GM12878 (cell line): ENCODE data around the gene PIGZ. TPM values are rescaled to one million over a fixed set of nuclear protein-coding genes. Genes with fewer than 3 reads are reported as not detected.

Experiments used
- ATAC-seq: fragments of 200-7000 bp; cut with Tn5 transposase; 3 replicates; pipeline ENCODE4 v1.9.1; 2020; ENCODE audit warnings: mild to moderate bottlenecking, moderate library complexity
- BruUV-seq: library from RNA; stranded (reverse); fragments of 400-500 nt; replicated peaks from 2 replicates; lab custom pipeline; 2021; lab: Mats Ljungman, UMichigan
- CTCF ChIA-PET: fragments of 300-600 bp; sonication (Branson Sonifier 250); formaldehyde crosslinking; extraction: SDS; loops from one replicate; lab custom pipeline; 2021; ENCODE audit warnings: inconsistent platforms; lab: Yijun Ruan, JAX
- POLR2A ChIA-PET: fragments of 350-600 bp; formaldehyde crosslinking; extraction: SDS; loops from one replicate; lab custom pipeline; 2021; ENCODE audit warnings: inconsistent platforms; lab: Charles Lee
- RAD21 ChIA-PET: fragments of 300-600 bp; sonication (Branson Sonifier 250); formaldehyde crosslinking; loops from one replicate; lab custom pipeline; 2023; ENCODE audit warnings: antibody characterized with exemption; ENCODE audit not compliant: unreplicated experiment; lab: Charles Lee
- SMC1A ChIA-PET: fragments of 300-600 bp; sonication (Branson Sonifier 250); formaldehyde crosslinking; loops from one replicate; lab custom pipeline; 2023; ENCODE audit not compliant: unreplicated experiment, uncharacterized antibody; lab: Charles Lee
- DNase-seq: peaks from one replicate; pipeline ENCODE4 v3.0.0-alpha.2; 2011; ENCODE audit warnings: low read depth, low spot score
- FAIRE-seq: peaks from 3 replicates; lab custom pipeline; 2011; peaks lifted over from hg19 to GRCh38; lab: Jason Lieb, UNC
- H2AFZ ChIP-seq: 2 replicates; pipeline ENCODE4 v1.6.0; 2011; ENCODE audit warnings: low read depth, low read length, control low read depth; ENCODE audit not compliant: control insufficient read depth
- H3K27ac ChIP-seq: 2 replicates; pipeline ENCODE4 v1.5.1; 2011; ENCODE audit warnings: control low read depth; ENCODE audit not compliant: control insufficient read depth, insufficient read depth
- H3K27me3 ChIP-seq, 2 experiments: replicated peaks in 1 of 2; 2 replicates each; pipeline versions ENCODE4 v1.6.0 to v1.6.1; 2011; ENCODE audit warnings: low read length in 1 of 2; ENCODE audit not compliant: control insufficient read depth in 2 of 2, insufficient read depth in 2 of 2
- H3K36me3 ChIP-seq, 2 experiments: 2 replicates each; pipeline ENCODE4 v1.5.1; 2011; ENCODE audit warnings: low read length in 1 of 2; ENCODE audit not compliant: control insufficient read depth in 2 of 2, insufficient read depth in 2 of 2
- H3K4me1 ChIP-seq: 2 replicates; pipeline ENCODE4 v1.6.1; 2011; ENCODE audit warnings: mild to moderate bottlenecking, low read length, moderate library complexity, mixed read lengths; ENCODE audit not compliant: control insufficient read depth, insufficient read depth
- H3K4me2 ChIP-seq: 2 replicates; pipeline ENCODE4 v1.6.0; 2011; ENCODE audit warnings: control low read depth; ENCODE audit not compliant: control insufficient read depth, insufficient read depth
- H3K4me3 ChIP-seq: fragments of 200-600 bp; sonication (generic); 2 replicates; pipeline ENCODE4 v1.5.1; 2016
- H3K79me2 ChIP-seq: 2 replicates; pipeline ENCODE4 v1.6.0; 2011; ENCODE audit warnings: low read length; ENCODE audit not compliant: control insufficient read depth, insufficient read depth
- H3K9ac ChIP-seq: 2 replicates; pipeline ENCODE4 v1.8.0; 2011; ENCODE audit warnings: low read length, control low read depth, mixed read lengths; ENCODE audit not compliant: control insufficient read depth, insufficient read depth
- H3K9me3 ChIP-seq: replicated peaks from 3 replicates; pipeline ENCODE4 v1.5.1; 2011; ENCODE audit warnings: mild to moderate bottlenecking, low read length; ENCODE audit not compliant: control insufficient read depth, insufficient read depth
- H4K20me1 ChIP-seq: 2 replicates; pipeline ENCODE4 v1.6.0; 2011; ENCODE audit not compliant: control insufficient read depth, insufficient read depth
- SREBF2 ChIP-seq: IDR thresholded peaks from 2 replicates; pipeline ENCODE4 v1.6.1; 2012; ENCODE audit warnings: mild to moderate bottlenecking, low read length
- ZNF24 ChIP-seq: fragments of 450-650 bp; IDR thresholded peaks from 2 replicates; pipeline ENCODE4 v1.6.1; 2017; ENCODE audit warnings: antibody characterized with exemption, mild to moderate bottlenecking
- WGBS: methylation state at CpG from one replicate; pipeline ENCODE4 v1.1.6; 2016; ENCODE audit warnings: low lambda C conversion rate; ENCODE audit not compliant: insufficient replicate concordance, insufficient coverage; ENCODE audit errors: missing lambda C conversion rate; 5-methylcytosine and 5-hydroxymethylcytosine counted together
- in situ Hi-C: fragments of 300-500 bp; cut with MboI; formaldehyde crosslinking; loops from 9 replicates; pipeline ENCODE4 v1.14.3; 2018; ENCODE audit warnings: mixed read lengths
- intact Hi-C: fragments of 100-400 bp; cut with micrococcal nuclease; formaldehyde crosslinking; loops from one replicate; pipeline ENCODE4 v1.14.2; 2022; ENCODE audit not compliant: unreplicated experiment
- polyA plus RNA-seq, 11 experiments: library from polyadenylated mRNA; depleted of rRNA in 4 of 11; unstranded in 6 of 11; stranded (reverse) in 5 of 11; fragments of >200 nt; fragmentation: Nextera tagmentation in 4 of 11; fragmentation: Illumina TruSeq in 1 of 11; extraction: Ambion mirVana in 4 of 11; extraction: Trizol in 1 of 11; gene quantifications; 1 replicate in 1 of 11; 2 replicates in 10 of 11; pipeline versions ENCODE4 v1.2.1 to v1.2.3, GENCODE V29; 2011 to 2016; ENCODE audit warnings: inconsistent platforms in 2 of 11, missing spikeins in 2 of 11, low read depth in 1 of 11
- total RNA-seq, 4 experiments: library from RNA; depleted of rRNA in 3 of 4; stranded (reverse); fragments of >200 nt in 3 of 4; fragmentation: Illumina TruSeq in 1 of 4; extraction: Trizol in 1 of 4; gene quantifications; 2 replicates each; pipeline versions ENCODE4 v1.2.1 to v1.2.3, GENCODE V29; 2013 to 2021
- TF ChIP-seq, protein P1 (sequence below): fragments of 450-650 bp; IDR thresholded peaks from 2 replicates; pipeline ENCODE4 v1.6.1; 2017; ENCODE audit warnings: low read depth, mild to moderate bottlenecking, moderate library complexity
- TF ChIP-seq, protein P2 (sequence below): IDR thresholded peaks from 2 replicates; pipeline ENCODE4 v1.6.1; 2012; ENCODE audit warnings: low read depth, low read length, improper control_type of control experiment

PIGZ gene
- total and polyA plus RNA-seq, 10 of the 15 experiments (the other 5 are each of a cell fraction or from before 2014, with no cell fraction given), result 0.06 to 1.2 (median 0.64) TPM

DNA sequence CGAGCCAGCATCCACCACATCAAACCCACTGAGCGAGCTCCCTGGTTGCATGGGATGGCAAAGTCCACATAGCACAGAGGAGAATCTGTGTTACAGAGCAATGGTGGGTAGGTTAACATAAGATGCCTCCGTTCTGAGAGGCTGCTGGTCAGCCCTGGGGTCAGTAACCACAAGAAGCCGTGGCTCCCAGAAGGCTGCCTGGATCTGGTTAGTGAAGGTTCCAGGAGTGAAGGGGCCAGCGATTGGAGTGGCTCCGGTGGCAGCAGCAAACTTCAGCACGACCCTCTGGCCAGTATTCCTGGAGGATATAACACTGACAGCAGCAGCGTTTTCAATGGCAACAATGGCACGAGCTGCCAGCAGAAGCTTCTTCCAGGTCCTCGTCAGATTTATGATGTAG lies 18.4 kb upstream of the PIGZ start:
- no peaks in the 10 kb centered on the region for H3K4me1 ChIP-seq
- SMC1A ChIA-PET, result interaction anchor here (1.3 kb wide), 1 partner anchor 202 kb away, joined by 3 read pairs; no protein-coding TSS in a partner anchor
- CTCF ChIA-PET, result interaction anchor here (0.8 kb wide), 1 partner anchor 42 kb away, joined by 3 read pairs; the partner anchor contains the start of gene MELTF
- no peaks in the 10 kb centered on the region for H3K27me3 ChIP-seq
- in situ Hi-C loops, result loop anchor here (25.0 kb wide), 1 partner anchor 525 kb away; no protein-coding TSS in a partner anchor
- FAIRE-seq (no peak), DNase-seq (no peak), ATAC-seq (no peak)
- H4K20me1 ChIP-seq, result no peaks in the 10 kb centered on the region
- BruUV-seq, result no TSS peak
- peaks cover 5% of the 10 kb centered on the region for H3K9me3 ChIP-seq
- intact Hi-C loops, result no loop called here
- H3K27ac ChIP-seq, result no peak overlapping the region
- no peak overlapping the region for H3K4me2 ChIP-seq
- POLR2A ChIA-PET, result no interaction called here
- no peaks in the 10 kb centered on the region for H3K79me2 ChIP-seq
- H3K9ac ChIP-seq, result no peak overlapping the region
- H3K36me3 ChIP-seq, result no peaks in the 10 kb centered on the region
- RAD21 ChIA-PET, result no interaction called here
- H2AFZ ChIP-seq, result no peak overlapping the region
- 60% methylated on average over 10 of the region's 10 CpGs for WGBS
- no peak overlapping the region for H3K4me3 ChIP-seq
- TF ChIP-seq, protein P1, sequence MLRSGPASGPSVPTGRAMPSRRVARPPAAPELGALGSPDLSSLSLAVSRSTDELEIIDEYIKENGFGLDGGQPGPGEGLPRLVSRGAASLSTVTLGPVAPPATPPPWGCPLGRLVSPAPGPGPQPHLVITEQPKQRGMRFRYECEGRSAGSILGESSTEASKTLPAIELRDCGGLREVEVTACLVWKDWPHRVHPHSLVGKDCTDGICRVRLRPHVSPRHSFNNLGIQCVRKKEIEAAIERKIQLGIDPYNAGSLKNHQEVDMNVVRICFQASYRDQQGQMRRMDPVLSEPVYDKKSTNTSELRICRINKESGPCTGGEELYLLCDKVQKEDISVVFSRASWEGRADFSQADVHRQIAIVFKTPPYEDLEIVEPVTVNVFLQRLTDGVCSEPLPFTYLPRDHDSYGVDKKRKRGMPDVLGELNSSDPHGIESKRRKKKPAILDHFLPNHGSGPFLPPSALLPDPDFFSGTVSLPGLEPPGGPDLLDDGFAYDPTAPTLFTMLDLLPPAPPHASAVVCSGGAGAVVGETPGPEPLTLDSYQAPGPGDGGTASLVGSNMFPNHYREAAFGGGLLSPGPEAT, result no peak
- TF ChIP-seq ZNF24 (no peak), SREBF2 (no peak)
- TF ChIP-seq, protein P2, sequence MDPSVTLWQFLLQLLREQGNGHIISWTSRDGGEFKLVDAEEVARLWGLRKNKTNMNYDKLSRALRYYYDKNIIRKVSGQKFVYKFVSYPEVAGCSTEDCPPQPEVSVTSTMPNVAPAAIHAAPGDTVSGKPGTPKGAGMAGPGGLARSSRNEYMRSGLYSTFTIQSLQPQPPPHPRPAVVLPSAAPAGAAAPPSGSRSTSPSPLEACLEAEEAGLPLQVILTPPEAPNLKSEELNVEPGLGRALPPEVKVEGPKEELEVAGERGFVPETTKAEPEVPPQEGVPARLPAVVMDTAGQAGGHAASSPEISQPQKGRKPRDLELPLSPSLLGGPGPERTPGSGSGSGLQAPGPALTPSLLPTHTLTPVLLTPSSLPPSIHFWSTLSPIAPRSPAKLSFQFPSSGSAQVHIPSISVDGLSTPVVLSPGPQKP, result no peak
